Fibroblast of lung (primary cell): ENCODE measurements around the gene NELFB. TPM values are rescaled to one million over a fixed set of nuclear protein-coding genes. Genes with fewer than 3 reads are reported as not detected.

Source experiments
- DNase-seq, 2 donors: peaks; one replicate each; pipeline versions ENCODE4 v3.0.0 to v3.0.0-alpha.2; 2010; ENCODE audit warnings: low read depth in 2 of 2
- H2AFZ ChIP-seq: 2 replicates; pipeline ENCODE4 v1.5.1; 2012; ENCODE audit warnings: low read length, control low read depth, inconsistent platforms
- H3K27ac ChIP-seq: 2 replicates; pipeline ENCODE4 v1.5.1; 2011; ENCODE audit warnings: low read length, control low read depth; ENCODE audit not compliant: insufficient read depth
- H3K27me3 ChIP-seq: 2 replicates; pipeline ENCODE4 v1.5.1; 2011; ENCODE audit warnings: mild to moderate bottlenecking, low read length; ENCODE audit not compliant: control insufficient read depth, insufficient read depth
- H3K36me3 ChIP-seq: 2 replicates; pipeline ENCODE4 v1.5.1; 2011; ENCODE audit warnings: low read length; ENCODE audit not compliant: control insufficient read depth, insufficient read depth
- H3K4me1 ChIP-seq: 2 replicates; pipeline ENCODE4 v1.5.1; 2011; ENCODE audit warnings: low read length; ENCODE audit not compliant: control insufficient read depth, insufficient read depth; ENCODE audit errors: extremely low read depth
- H3K4me2 ChIP-seq: 2 replicates; pipeline ENCODE4 v1.5.1; 2011; ENCODE audit warnings: low read length, control low read depth; ENCODE audit not compliant: insufficient read depth; ENCODE audit errors: extremely low read depth
- H3K4me3 ChIP-seq, 4 experiments: fragments of 200-600 bp in 1 of 4; sonication (generic) in 1 of 4; replicated peaks in 1 of 4; 2 replicates each; pipeline ENCODE4 v1.5.1; 2011 to 2016; ENCODE audit warnings: low read length in 4 of 4, low read depth in 3 of 4, mild to moderate bottlenecking in 3 of 4, control low read depth in 2 of 4, inconsistent platforms in 1 of 4, mixed read lengths in 1 of 4; ENCODE audit not compliant: insufficient read depth in 1 of 4; ENCODE audit errors: control extremely low read depth in 1 of 4
- H3K79me2 ChIP-seq: 2 replicates; pipeline ENCODE4 v1.5.1; 2012; ENCODE audit warnings: mild to moderate bottlenecking, low read length, inconsistent platforms; ENCODE audit not compliant: control insufficient read depth, insufficient read depth
- H3K9ac ChIP-seq: 2 replicates; pipeline ENCODE4 v1.5.1; 2011; ENCODE audit warnings: mild to moderate bottlenecking, low read length, control low read depth; ENCODE audit not compliant: insufficient read depth
- H3K9me3 ChIP-seq: 2 replicates; pipeline ENCODE4 v1.5.1; 2012; ENCODE audit warnings: low read depth, low read length; ENCODE audit not compliant: control insufficient read depth, insufficient read depth
- H4K20me1 ChIP-seq: 2 replicates; pipeline ENCODE4 v1.5.1; 2011; ENCODE audit warnings: low read length; ENCODE audit not compliant: control insufficient read depth, insufficient read depth; ENCODE audit errors: extremely low read depth
- EZH2 ChIP-seq: IDR thresholded peaks from 2 replicates; pipeline ENCODE4 v1.5.1; 2012; ENCODE audit warnings: low read length, control low read depth, mild to moderate bottlenecking; ENCODE audit errors: missing control alignments
- polyA plus RNA-seq, 2 donors: library from polyadenylated mRNA; depleted of rRNA in 1 of 2; stranded (reverse) in 1 of 2; unstranded in 1 of 2; fragments of >200 nt; gene quantifications; 2 replicates each; pipeline ENCODE4 v1.2.1, GENCODE V29; 2011 to 2012; ENCODE audit warnings: missing spikeins in 1 of 2
- total RNA-seq: library from RNA; depleted of rRNA; stranded (reverse); fragments of >200 nt; gene quantifications from 2 replicates; pipeline ENCODE4 v1.2.1, GENCODE V29; 2014
- TF ChIP-seq, protein P1 (sequence below), 2 donors: IDR thresholded peaks in 1 of 2; conservative IDR thresholded peaks in 1 of 2; 1 replicate in 1 of 2; 2 replicates in 1 of 2; pipeline ENCODE4 v1.5.1; 2011 to 2012; ENCODE audit warnings: low read length in 2 of 2, control low read depth in 1 of 2, inconsistent platforms in 1 of 2, low read depth in 1 of 2, mild to moderate bottlenecking in 1 of 2

The NELFB gene
- total and polyA plus RNA-seq, 2 donors (not counting 1 experiment from before 2014, with no cell fraction given), result 23.5 to 50.0 TPM

DNA sequence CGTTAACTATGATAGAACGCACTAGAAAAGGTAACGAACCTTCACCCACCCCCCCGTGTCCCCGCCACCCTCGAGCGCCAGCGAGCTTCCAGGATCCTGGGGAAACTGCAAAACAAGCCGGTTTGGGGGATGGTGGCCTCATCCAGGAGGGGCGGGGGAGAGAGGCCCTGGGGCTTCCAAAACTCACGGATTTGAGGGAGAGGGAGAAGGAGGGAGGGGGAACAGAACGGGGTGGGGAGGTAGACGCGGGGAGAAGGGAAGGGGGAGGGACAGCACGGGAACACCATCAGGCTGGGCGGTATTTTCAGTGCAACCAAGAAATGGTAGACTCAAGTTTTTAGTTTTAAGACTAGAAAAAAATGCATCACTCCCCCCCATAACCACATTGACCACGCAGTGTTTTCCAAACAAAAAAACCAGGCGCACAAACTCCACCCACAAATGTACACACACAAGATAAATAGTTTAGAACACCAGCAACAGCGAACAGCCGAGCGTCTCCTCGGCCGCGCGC lies 45.5 kb downstream of the NELFB start:
- H3K79me2 ChIP-seq, result no peaks in the 10 kb centered on the region
- peak in 1 of 2 donors; percentile 63 for DNase-seq
- H4K20me1 ChIP-seq, result no peaks in the 10 kb centered on the region
- H3K27me3 ChIP-seq, result peaks cover 28% of the 10 kb centered on the region
- peak overlapping the region; percentile 72 for H3K4me2 ChIP-seq
- TF ChIP-seq, protein P1, sequence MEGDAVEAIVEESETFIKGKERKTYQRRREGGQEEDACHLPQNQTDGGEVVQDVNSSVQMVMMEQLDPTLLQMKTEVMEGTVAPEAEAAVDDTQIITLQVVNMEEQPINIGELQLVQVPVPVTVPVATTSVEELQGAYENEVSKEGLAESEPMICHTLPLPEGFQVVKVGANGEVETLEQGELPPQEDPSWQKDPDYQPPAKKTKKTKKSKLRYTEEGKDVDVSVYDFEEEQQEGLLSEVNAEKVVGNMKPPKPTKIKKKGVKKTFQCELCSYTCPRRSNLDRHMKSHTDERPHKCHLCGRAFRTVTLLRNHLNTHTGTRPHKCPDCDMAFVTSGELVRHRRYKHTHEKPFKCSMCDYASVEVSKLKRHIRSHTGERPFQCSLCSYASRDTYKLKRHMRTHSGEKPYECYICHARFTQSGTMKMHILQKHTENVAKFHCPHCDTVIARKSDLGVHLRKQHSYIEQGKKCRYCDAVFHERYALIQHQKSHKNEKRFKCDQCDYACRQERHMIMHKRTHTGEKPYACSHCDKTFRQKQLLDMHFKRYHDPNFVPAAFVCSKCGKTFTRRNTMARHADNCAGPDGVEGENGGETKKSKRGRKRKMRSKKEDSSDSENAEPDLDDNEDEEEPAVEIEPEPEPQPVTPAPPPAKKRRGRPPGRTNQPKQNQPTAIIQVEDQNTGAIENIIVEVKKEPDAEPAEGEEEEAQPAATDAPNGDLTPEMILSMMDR (conservative IDR thresholded peaks at IDR 0.05 in 1 of 2, IDR thresholded peaks at IDR 0.05 in 1 of 2; ENCODE audit: low read depth in 1 of 2, low read length in 2 of 2), result no peak
- no peak for TF ChIP-seq EZH2
- peaks cover 14% of the 10 kb centered on the region for H3K4me1 ChIP-seq
- H3K27ac ChIP-seq, result no peak overlapping the region
- no peaks in the 10 kb centered on the region for H3K9me3 ChIP-seq
- H2AFZ ChIP-seq, result no peak overlapping the region
- H3K9ac ChIP-seq, result no peak overlapping the region
- H3K4me3 ChIP-seq, result peak overlapping the region; percentile 18 to 41 (median 32)
- no peaks in the 10 kb centered on the region for H3K36me3 ChIP-seq

DNA sequence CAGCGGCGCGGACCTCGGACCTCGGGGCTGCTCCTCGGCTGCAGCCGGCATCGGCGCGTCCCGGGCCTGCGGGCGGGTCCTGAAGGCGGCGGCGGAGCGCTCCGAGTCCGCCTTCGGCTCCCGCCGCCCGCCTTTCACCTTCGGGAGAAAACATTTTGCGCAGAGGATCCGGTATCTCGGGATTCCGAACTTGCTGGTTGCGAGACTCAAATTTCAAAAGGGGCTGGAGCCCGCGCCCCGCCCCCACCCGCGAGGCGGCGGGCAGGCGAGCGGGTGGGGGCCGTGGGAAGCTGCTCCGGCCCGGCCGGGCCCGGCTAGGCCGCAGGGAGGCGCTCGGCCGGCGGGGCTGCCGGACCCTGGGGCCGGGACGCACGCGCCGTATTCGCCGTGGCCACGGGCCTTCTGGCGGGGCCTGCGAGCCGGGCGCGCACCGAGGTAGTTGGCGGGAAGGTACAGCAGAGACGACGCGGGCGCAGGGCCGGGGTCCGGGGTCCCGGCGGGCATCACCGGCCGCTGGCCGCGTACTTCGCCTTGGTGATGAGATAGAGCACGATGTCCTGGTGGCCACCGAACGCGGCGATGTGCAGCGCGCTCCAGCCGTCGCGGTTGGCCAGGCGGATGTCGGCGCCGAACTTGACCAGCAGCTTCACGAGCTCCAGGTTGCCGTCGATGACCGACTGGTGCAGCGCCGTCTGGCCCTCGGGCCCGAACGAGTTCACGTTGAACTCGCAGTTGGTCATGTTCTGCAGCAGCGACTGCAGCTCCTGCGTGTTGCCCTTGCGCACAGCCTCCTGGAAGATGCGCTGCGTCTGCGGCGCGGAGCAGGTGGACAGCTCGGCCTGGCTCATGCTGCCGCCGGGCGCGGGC lies 46.2 kb downstream of the NELFB start:
- Histone ChIP-seq H3K27me3 (peaks cover 27% of the 10 kb centered on the region), H3K27ac (no peak overlapping the region), H3K79me2 (no peaks in the 10 kb centered on the region), H3K4me1 (peaks cover 12% of the 10 kb centered on the region), H4K20me1 (no peaks in the 10 kb centered on the region), H3K9ac (no peak overlapping the region), H3K4me2 (peak overlapping the region; percentile 72), H3K4me3 (peak overlapping the region; percentile 18 to 41 (median 32)), H2AFZ (peak overlapping the region; percentile 68), H3K9me3 (no peaks in the 10 kb centered on the region), H3K36me3 (no peaks in the 10 kb centered on the region)
- TF ChIP-seq, protein P1 (conservative IDR thresholded peaks at IDR 0.05 in 1 of 2, IDR thresholded peaks at IDR 0.05 in 1 of 2; ENCODE audit: low read depth in 1 of 2, low read length in 2 of 2), result no peak
- TF ChIP-seq EZH2, result peak; percentile 62
- peak; percentile 36 to 58 for DNase-seq

DNA sequence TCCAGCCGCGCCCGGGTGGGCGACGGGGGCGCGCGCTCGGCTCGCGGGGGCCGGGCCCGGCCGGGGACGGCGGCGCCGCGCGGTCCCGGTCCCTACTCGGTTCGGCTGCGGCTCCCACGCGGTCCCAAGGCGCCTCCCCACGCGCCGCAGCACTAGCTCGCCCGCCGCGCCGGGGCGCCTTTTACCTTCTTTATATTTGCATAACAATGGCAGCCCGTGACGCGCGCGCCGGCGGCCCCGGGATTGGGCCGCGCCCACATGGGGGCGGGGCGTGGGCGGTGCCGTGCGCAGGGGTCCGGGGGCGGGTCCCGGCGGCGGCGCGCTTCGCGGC lies 47.0 kb downstream of the NELFB start, which contains the start of gene NRARP:
NRARP (minus strand) TSS at position 154 of the 331 bp plus-strand sequence. CDS start 343 bp downstream, outside the sequence.
- H3K27ac ChIP-seq, result no peak within 1 kb of the TSS
- H3K79me2 ChIP-seq, result no peaks in the 10 kb centered on the region
- peak; percentile 63 to 70 for DNase-seq
- no peak within 1 kb of the TSS for H3K9ac ChIP-seq
- H3K36me3 ChIP-seq, result no peaks in the 10 kb centered on the region
- H3K4me1 ChIP-seq, result peaks cover 12% of the 10 kb centered on the region
- H3K4me3 ChIP-seq, result peak within 1 kb of the TSS in 2 of 4 experiments; percentile 14 to 40
- peaks cover 21% of the 10 kb centered on the region for H3K27me3 ChIP-seq
- H3K9me3 ChIP-seq, result no peaks in the 10 kb centered on the region
- H2AFZ ChIP-seq, result peak within 1 kb of the TSS; percentile 68
- H3K4me2 ChIP-seq, result peak within 1 kb of the TSS; percentile 64
- TF ChIP-seq, protein P1 (conservative IDR thresholded peaks at IDR 0.05 in 1 of 2, IDR thresholded peaks at IDR 0.05 in 1 of 2; ENCODE audit: low read depth in 1 of 2, low read length in 2 of 2), result no peak
- no peak for TF ChIP-seq EZH2
- no peaks in the 10 kb centered on the region for H4K20me1 ChIP-seq
